IPS-11a (cell line): ENCODE results near the gene TAF3.

ENCODE experiments used
- H3K4me3 ChIP-seq: one replicate; pipeline ENCODE4 v1.5.1; 2013; ENCODE audit warnings: low read depth, low read length, control low read depth

Gene TAF3

GRCh38 chr10:7928536-7928935 is 110.2 kb downstream of the TAF3 start:
- H3K4me3 ChIP-seq, result no peak overlapping the region

- no peak overlapping the region for H3K4me3 ChIP-seq
Observed at GRCh38 chr10:7932301-7933036, 114.2 kb downstream of the TAF3 start.

GRCh38 chr10:7933262-7933661 is 115.0 kb downstream of the TAF3 start:
- no peak overlapping the region for H3K4me3 ChIP-seq

- H3K4me3 ChIP-seq, result no peak overlapping the region
Observed at GRCh38 chr10:7933757-7934156, 115.5 kb downstream of the TAF3 start.

- no peak overlapping the region for H3K4me3 ChIP-seq
Observed at GRCh38 chr10:7937315-7937945, 119.1 kb downstream of the TAF3 start.

GRCh38 chr10:7941576-7941975 is 123.3 kb downstream of the TAF3 start:
- no peak overlapping the region for H3K4me3 ChIP-seq

- H3K4me3 ChIP-seq, result no peak overlapping the region
Observed at GRCh38 chr10:7942316-7942715, 124.0 kb downstream of the TAF3 start.

GRCh38 chr10:7942859-7943258 is 124.6 kb downstream of the TAF3 start:
- no peak overlapping the region for H3K4me3 ChIP-seq

GRCh38 chr10:7944215-7944480 is 125.8 kb downstream of the TAF3 start:
- H3K4me3 ChIP-seq, result no peak overlapping the region

- no peak overlapping the region for H3K4me3 ChIP-seq
Observed at GRCh38 chr10:7944537-7944936, 126.2 kb downstream of the TAF3 start.

GRCh38 chr10:7945034-7945433 is 126.7 kb downstream of the TAF3 start:
- no peak overlapping the region for H3K4me3 ChIP-seq

- no peak overlapping the region for H3K4me3 ChIP-seq
Observed at GRCh38 chr10:7945469-7946187, 127.3 kb downstream of the TAF3 start.

GRCh38 chr10:7948371-7949000 is 130.2 kb downstream of the TAF3 start:
- H3K4me3 ChIP-seq, result no peak overlapping the region

GRCh38 chr10:7950981-7951847 is 132.9 kb downstream of the TAF3 start:
- no peak overlapping the region for H3K4me3 ChIP-seq

- no peak overlapping the region for H3K4me3 ChIP-seq
Observed at GRCh38 chr10:7952266-7952665, 134.0 kb downstream of the TAF3 start.

- no peak overlapping the region for H3K4me3 ChIP-seq
Observed at GRCh38 chr10:7953447-7953846, 135.1 kb downstream of the TAF3 start.

GRCh38 chr10:7955446-7955845 is 137.1 kb downstream of the TAF3 start:
- no peak overlapping the region for H3K4me3 ChIP-seq

- H3K4me3 ChIP-seq, result no peak overlapping the region
Observed at GRCh38 chr10:7956508-7956907, 138.2 kb downstream of the TAF3 start.

GRCh38 chr10:7957591-7957990 is 139.3 kb downstream of the TAF3 start:
- no peak overlapping the region for H3K4me3 ChIP-seq

GRCh38 chr10:7958442-7958841 is 140.1 kb downstream of the TAF3 start:
- H3K4me3 ChIP-seq, result no peak overlapping the region

- no peak overlapping the region for H3K4me3 ChIP-seq
Observed at GRCh38 chr10:7960108-7960507, 141.8 kb downstream of the TAF3 start.
